GM10248 (cell line): ENCODE data around the gene LOXHD1.

Source experiments
- CTCF ChIA-PET: fragments of 300-600 bp; sonication (Branson Sonifier 250); formaldehyde crosslinking; extraction: SDS; loops from one replicate; lab custom pipeline; 2021; ENCODE audit warnings: antibody characterized with exemption; lab: Yijun Ruan, JAX
- POLR2A ChIA-PET: fragments of 350-650 bp; sonication (Branson Sonifier 250); formaldehyde crosslinking; extraction: SDS; loops from one replicate; lab custom pipeline; 2020; ENCODE audit warnings: antibody characterized with exemption; lab: Yijun Ruan, JAX
- DNase-seq: peaks from one replicate; pipeline ENCODE4 v3.0.0; 2012; ENCODE audit errors: extremely low spot score
- TF ChIP-seq, protein P1 (sequence below): IDR thresholded peaks from 2 replicates; pipeline ENCODE4 v1.5.1; 2012; ENCODE audit warnings: mild to moderate bottlenecking, low read depth; ENCODE audit errors: extremely low read depth, missing control alignments, control extremely low read depth

Gene LOXHD1

GRCh38 chr18:46676182-46676835, 19.3 kb upstream of the LOXHD1 start:
- ChIA-PET CTCF (interaction anchor here (1.1 to 1.2 kb wide), 3 partner anchors 9 to 241 kb away, joined by 3 to 4 read pairs (median 3); partner anchors contain the start of genes KATNAL2 and PIAS2), POLR2A (no interaction called here)
- TF ChIP-seq, protein P1, sequence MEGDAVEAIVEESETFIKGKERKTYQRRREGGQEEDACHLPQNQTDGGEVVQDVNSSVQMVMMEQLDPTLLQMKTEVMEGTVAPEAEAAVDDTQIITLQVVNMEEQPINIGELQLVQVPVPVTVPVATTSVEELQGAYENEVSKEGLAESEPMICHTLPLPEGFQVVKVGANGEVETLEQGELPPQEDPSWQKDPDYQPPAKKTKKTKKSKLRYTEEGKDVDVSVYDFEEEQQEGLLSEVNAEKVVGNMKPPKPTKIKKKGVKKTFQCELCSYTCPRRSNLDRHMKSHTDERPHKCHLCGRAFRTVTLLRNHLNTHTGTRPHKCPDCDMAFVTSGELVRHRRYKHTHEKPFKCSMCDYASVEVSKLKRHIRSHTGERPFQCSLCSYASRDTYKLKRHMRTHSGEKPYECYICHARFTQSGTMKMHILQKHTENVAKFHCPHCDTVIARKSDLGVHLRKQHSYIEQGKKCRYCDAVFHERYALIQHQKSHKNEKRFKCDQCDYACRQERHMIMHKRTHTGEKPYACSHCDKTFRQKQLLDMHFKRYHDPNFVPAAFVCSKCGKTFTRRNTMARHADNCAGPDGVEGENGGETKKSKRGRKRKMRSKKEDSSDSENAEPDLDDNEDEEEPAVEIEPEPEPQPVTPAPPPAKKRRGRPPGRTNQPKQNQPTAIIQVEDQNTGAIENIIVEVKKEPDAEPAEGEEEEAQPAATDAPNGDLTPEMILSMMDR: no peak
- DNase-seq: no peak

GRCh38 chr18:46675112-46675511, 18.1 kb upstream of the LOXHD1 start:
- ChIA-PET POLR2A (no interaction called here), CTCF (interaction anchor here (1.1 to 1.6 kb wide), 4 partner anchors 14 to 242 kb away, joined by 3 to 4 read pairs (median 3); partner anchors contain the start of genes KATNAL2 and PIAS2)
- DNase-seq: no peak
- TF ChIP-seq, protein P1: no peak

GRCh38 chr18:46672062-46672970, 15.3 kb upstream of the LOXHD1 start:
- ChIA-PET CTCF (interaction anchor here (0.6 to 4.4 kb wide), 3 partner anchors 11 to 392 kb away, joined by 3 to 33 read pairs (median 10); partner anchors contain the start of gene LOXHD1), POLR2A (no interaction called here)
- TF ChIP-seq, protein P1: no peak
- no peak for DNase-seq

GRCh38 chr18:46668694-46669093, 11.7 kb upstream of the LOXHD1 start:
- TF ChIP-seq, protein P1: no peak
- CTCF ChIA-PET: interaction anchor here (1.6 to 4.4 kb wide), 2 partner anchors 11 to 113 kb away, joined by 3 to 33 read pairs; partner anchors contain the start of gene LOXHD1
- POLR2A ChIA-PET: no interaction called here
- no peak for DNase-seq

DNA sequence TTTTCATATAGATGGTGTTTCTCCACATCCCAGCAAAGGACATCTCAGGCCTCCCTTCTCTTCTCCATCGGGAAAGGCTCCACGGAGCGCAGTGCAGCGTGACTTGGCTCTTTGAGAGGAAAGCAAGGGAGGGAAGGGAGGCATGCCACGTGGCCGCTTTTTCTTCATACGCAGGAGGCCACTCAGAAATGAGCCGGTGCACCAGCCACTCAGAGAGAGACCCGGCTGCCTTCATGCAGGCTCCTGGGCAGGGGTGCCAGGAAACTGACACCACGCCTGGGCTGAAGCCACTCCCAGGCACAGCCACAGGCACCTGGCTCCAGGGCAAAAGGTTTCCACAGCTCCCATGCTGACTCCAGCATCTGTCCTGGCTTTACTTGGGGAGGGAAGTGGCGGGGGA, 11.1 kb upstream of the LOXHD1 start:
- TF ChIP-seq, protein P1: no peak
- DNase-seq: no peak
- ChIA-PET POLR2A (no interaction called here), CTCF (interaction anchor here (3.6 to 4.4 kb wide), 2 partner anchors 11 to 12 kb away, joined by 18 to 33 read pairs; partner anchors contain the start of gene LOXHD1)

- CTCF ChIA-PET: interaction anchor here (11.8 kb wide), 1 partner anchor 515 kb away, joined by 148 read pairs; no protein-coding TSS in a partner anchor
Measured at GRCh38 chr18:46663539-46663938, 6.5 kb upstream of the LOXHD1 start.

More at GRCh38 chr18:46663539-46663938, 6.5 kb upstream of the LOXHD1 start:
- POLR2A ChIA-PET: no interaction called here
- no peak for DNase-seq
- TF ChIP-seq, protein P1: no peak
